ENCODE results near the gene NAA25. TPM values are rescaled to one million over a fixed set of nuclear protein-coding genes. Genes with fewer than 3 reads are reported as not detected.
"Not testable (repeated sequence)": the region's sequence is repeated elsewhere in the genome, so short reads cannot be mapped to it uniquely, and the experiment has no call there.

The NAA25 gene
- polyA plus RNA-seq, 1 donor from 2014 or later = 15.0 TPM

- H3K4me1 Mint-ChIP-seq = peaks cover 0 to 10% (median 9%) of the 10 kb centered on the region in 3 donors
- H3K9me3 Mint-ChIP-seq = no peaks in the 10 kb centered on the region
- H3K4me3 Mint-ChIP-seq = no peak overlapping the region
- H3K27me3 Mint-ChIP-seq = no peaks in the 10 kb centered on the region
- H3K27ac Mint-ChIP-seq = peak overlapping the region in 1 of 3 donors; percentile 2
- peaks cover 8% of the 10 kb centered on the region for H3K36me3 Mint-ChIP-seq
Observed at GRCh38 chr12:112046003-112046402, 62.6 kb downstream of the NAA25 start.

- H3K4me3 Mint-ChIP-seq, H3K27ac Mint-ChIP-seq: not testable (repeated sequence)
Observed at GRCh38 chr12:112036614-112037013, 72.0 kb downstream of the NAA25 start.

DNA sequence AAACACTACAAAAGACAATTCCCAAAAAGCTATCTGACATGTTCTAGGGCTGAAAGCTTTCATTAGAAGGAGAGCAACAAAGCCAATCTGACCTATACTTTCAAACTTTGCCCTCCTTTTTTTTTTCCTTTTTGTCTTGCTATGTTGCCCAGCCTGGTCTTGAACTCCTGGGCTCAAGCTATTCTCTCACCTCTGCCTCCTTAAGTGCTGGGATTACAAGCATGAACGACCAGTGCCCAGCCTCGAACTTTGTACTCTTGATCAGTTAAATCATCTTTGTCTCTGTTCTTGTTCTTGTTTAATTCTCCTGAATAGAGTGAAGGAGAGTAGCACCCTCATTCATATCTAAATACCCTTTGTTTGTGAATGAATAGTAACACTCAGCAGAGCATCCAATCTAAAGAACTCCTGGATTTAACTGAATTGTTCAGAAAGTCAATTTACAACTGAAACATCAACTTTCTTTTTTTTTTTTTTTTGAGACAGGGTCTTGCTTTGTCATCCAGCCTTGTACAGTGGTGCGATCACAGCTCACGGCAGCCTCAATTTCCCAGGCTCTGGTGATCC, 73.3 kb downstream of the NAA25 start:
- Mint-ChIP-seq H3K27ac (no peak overlapping the region), H3K4me1 (peaks cover 0 to 5% (median 4%) of the 10 kb centered on the region in 3 donors), H3K9me3 (no peaks in the 10 kb centered on the region), H3K27me3 (no peaks in the 10 kb centered on the region), H3K4me3 (no peak overlapping the region), H3K36me3 (no peaks in the 10 kb centered on the region)

More at GRCh38 chr12:112036614-112037013, 72.0 kb downstream of the NAA25 start:
- not testable (repeated sequence) for H3K27me3 Mint-ChIP-seq, H3K36me3 Mint-ChIP-seq, H3K4me1 Mint-ChIP-seq, H3K9me3 Mint-ChIP-seq

DNA sequence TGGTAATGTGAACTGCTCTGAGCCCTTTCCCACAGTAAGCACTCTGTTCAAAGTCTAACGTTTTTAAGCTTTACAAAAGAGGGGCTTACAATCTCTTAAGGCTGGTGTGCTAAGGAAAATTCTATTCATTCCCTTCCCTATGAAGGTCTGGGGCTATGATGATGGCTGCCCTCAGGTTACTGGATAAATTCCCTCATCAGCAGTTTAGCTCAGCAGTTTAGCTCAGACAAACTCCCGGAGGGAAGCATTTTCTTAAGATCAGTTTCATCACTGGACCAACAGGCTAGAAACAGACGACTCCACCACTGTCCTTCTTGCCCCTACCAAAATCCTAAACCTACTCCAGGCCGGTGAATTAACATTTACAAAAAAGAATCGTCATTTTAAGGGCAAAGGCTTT, 76.3 kb downstream of the NAA25 start:
- Mint-ChIP-seq H3K4me3 (no peak overlapping the region), H3K9me3 (no peaks in the 10 kb centered on the region), H3K27me3 (no peaks in the 10 kb centered on the region), H3K4me1 (peaks cover 10 to 16% (median 13%) of the 10 kb centered on the region in 3 donors), H3K27ac (no peak overlapping the region), H3K36me3 (no peaks in the 10 kb centered on the region)

- H3K36me3 Mint-ChIP-seq = no peaks in the 10 kb centered on the region
- no peak overlapping the region for H3K4me3 Mint-ChIP-seq
- H3K27me3 Mint-ChIP-seq = no peaks in the 10 kb centered on the region
- peaks cover 13 to 17% (median 13%) of the 10 kb centered on the region in 3 donors for H3K4me1 Mint-ChIP-seq
- H3K27ac Mint-ChIP-seq = peak overlapping the region in 1 of 3 donors; percentile 79
- H3K9me3 Mint-ChIP-seq = no peaks in the 10 kb centered on the region
Observed at GRCh38 chr12:112031472-112031871, 77.1 kb downstream of the NAA25 start.

DNA sequence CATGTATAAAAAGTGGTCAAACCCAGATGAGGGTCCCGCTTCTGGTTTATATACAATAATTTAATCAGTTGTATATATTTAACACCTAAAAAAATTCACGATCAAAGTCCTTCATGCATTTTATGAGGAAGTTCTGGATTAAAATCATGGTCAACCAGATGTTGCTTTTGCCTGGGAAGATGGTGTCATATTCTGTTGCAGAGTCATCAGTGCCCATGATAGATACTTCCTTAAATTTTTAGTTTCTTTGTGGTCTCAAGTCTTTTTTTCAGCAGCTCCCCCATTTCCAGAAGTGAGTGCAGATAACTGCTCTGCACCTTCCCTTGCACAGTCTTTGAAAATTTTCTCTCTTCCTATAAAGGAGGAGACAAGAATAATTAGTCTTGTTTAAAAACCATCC, 79.3 kb downstream of the NAA25 start:
- H3K36me3 Mint-ChIP-seq = no peaks in the 10 kb centered on the region
- no peaks in the 10 kb centered on the region for H3K27me3 Mint-ChIP-seq
- H3K4me1 Mint-ChIP-seq = peaks cover 21 to 24% (median 23%) of the 10 kb centered on the region in 3 donors

DNA sequence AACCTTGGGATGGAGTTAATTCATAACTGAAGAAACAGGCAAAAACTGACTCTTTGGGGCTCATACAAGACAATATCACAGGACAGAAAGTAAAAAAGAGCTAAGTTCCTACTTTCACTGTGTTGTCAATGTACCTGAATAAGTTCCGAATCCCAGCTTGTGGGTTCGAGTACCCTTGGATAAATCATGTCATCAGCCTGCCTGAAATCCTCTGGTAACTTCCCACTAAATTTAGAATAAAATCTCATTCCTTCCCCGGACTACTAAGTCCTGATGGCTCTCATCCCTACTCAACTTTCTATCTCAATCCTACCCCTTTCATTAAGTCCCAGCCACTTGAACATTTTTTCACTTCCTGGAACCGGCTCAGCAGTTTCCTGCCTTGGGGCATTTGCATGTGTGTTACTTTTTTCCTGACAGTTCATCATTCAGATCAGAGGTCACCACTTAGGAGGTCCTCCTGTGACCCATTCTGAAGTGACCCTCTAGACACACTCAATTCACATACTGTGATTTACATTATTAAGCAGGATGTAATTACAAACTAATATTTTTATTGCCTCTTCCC, 82.7 kb downstream of the NAA25 start:
- peak overlapping the region in 3 of 4 donors; percentile 7 to 77 (median 27) for H3K4me3 Mint-ChIP-seq
- no peaks in the 10 kb centered on the region for H3K36me3 Mint-ChIP-seq

More for the DNA sequence above, 79.3 kb downstream of the NAA25 start:
- H3K4me3 Mint-ChIP-seq = no peak overlapping the region
- H3K27ac Mint-ChIP-seq = no peak overlapping the region
- H3K9me3 Mint-ChIP-seq = no peaks in the 10 kb centered on the region

DNA sequence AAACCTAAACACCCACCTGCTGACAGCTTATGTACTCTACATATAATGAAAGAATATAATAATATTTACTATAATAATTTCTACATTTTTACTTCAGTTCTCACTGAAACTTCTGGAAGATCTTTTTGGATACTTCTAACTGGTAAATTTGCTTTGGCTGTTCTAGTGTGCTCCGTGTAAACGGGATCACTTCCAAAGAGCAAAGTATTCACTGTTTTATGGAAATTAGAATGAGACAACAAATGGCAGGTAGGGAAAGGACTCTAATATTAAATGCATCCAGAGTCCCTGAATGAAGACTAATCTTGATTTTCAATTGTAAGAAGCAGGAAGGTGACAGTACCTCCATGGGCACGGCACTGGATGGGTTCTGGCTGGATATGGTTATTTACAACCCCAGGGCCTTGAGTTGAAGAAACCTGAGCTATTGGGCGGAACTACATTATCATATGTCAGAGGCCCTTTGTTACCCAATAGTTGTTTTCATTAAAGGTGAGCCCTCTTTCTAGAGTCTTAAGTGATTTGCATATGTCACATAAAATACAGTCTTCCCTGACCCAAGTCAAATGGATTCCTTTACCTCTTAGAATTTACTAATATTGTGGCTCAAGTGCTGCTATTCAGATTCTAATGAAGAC, 84.7 kb downstream of the NAA25 start:
- H3K27me3 Mint-ChIP-seq = no peaks in the 10 kb centered on the region
- no peak overlapping the region for H3K27ac Mint-ChIP-seq
- H3K9me3 Mint-ChIP-seq = no peaks in the 10 kb centered on the region
- H3K4me3 Mint-ChIP-seq = no peak overlapping the region
- H3K4me1 Mint-ChIP-seq = peaks cover 24 to 30% (median 28%) of the 10 kb centered on the region in 3 donors
- H3K36me3 Mint-ChIP-seq = no peaks in the 10 kb centered on the region

More for the DNA sequence above, 82.7 kb downstream of the NAA25 start:
- H3K9me3 Mint-ChIP-seq = no peaks in the 10 kb centered on the region
- peaks cover 22 to 31% (median 29%) of the 10 kb centered on the region in 3 donors for H3K4me1 Mint-ChIP-seq
- H3K27me3 Mint-ChIP-seq = no peaks in the 10 kb centered on the region
- peak overlapping the region in 2 of 3 donors; percentile 87 to 93 for H3K27ac Mint-ChIP-seq

GRCh38 chr12:112022241-112023016, 86.2 kb downstream of the NAA25 start:
- Mint-ChIP-seq H3K27ac (peak overlapping the region; percentile 21 to 81 (median 73)), H3K4me1 (peaks cover 26 to 36% (median 28%) of the 10 kb centered on the region in 3 donors), H3K27me3 (no peaks in the 10 kb centered on the region), H3K36me3 (peaks cover 4% of the 10 kb centered on the region), H3K4me3 (peak overlapping the region in 2 of 4 donors; percentile 58 to 68), H3K9me3 (no peaks in the 10 kb centered on the region)

DNA sequence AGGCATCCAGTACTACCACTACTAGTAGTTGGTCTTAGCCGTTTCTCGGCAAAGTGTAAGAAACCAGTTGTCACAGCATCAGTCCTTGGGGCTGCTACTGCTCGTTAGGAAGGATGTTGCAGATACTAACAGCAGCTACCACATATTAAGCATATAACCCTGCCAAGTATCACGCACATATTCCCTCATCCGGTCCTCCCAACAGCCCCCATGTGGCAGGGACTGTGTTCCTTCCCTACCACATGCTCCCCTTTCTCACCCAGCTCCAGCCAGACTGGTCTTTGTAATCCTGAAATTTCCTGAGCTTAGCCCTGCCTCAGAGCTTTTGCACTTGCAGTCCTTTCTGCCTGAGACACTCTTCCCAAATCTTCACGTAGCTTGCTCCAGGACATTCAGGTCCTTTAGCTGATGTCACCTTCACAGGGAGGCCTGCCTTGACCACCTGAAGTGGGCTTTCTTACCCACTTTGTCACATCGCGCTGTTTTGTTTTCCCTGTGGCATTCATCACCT, 87.6 kb downstream of the NAA25 start:
- H3K36me3 Mint-ChIP-seq = peaks cover 9% of the 10 kb centered on the region
- no peak overlapping the region for H3K27ac Mint-ChIP-seq

GRCh38 chr12:112018571-112019237, 89.9 kb downstream of the NAA25 start:
- Mint-ChIP-seq H3K36me3 (peaks cover 16% of the 10 kb centered on the region), H3K4me1 (peaks cover 27 to 45% (median 31%) of the 10 kb centered on the region in 3 donors), H3K4me3 (peak overlapping the region in 1 of 4 donors; percentile 28), H3K27ac (peak overlapping the region; percentile 24 to 84 (median 83)), H3K27me3 (no peaks in the 10 kb centered on the region), H3K9me3 (peaks cover 0 to 5% (median 0%) of the 10 kb centered on the region in 3 donors)

More for the DNA sequence above, 87.6 kb downstream of the NAA25 start:
- no peaks in the 10 kb centered on the region for H3K27me3 Mint-ChIP-seq
- H3K9me3 Mint-ChIP-seq = peaks cover 0 to 2% (median 0%) of the 10 kb centered on the region in 3 donors
- peaks cover 21 to 42% (median 24%) of the 10 kb centered on the region in 3 donors for H3K4me1 Mint-ChIP-seq
- no peak overlapping the region for H3K4me3 Mint-ChIP-seq

DNA sequence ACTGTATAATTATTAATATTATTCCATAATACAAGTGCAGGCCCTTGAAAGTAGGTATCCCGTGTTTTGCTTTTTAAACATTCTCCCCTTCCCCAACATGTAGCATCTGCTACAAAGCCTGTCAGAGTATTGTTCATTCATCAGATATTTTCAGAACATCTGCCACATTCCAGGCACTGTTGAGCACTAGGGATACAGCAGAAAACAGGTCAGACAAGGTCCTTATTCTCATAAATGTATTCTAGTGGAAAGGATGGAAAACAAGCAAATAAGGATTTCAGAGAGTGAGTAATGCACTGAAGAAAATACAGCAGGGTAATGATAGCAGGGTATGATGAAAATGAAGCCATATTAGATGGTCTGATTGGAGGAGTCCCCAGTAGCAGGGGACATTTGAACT, 91.5 kb downstream of the NAA25 start:
- Mint-ChIP-seq H3K9me3 (peaks cover 0 to 5% (median 0%) of the 10 kb centered on the region in 3 donors), H3K27ac (peak overlapping the region in 2 of 3 donors; percentile 3 to 40), H3K27me3 (no peaks in the 10 kb centered on the region)

DNA sequence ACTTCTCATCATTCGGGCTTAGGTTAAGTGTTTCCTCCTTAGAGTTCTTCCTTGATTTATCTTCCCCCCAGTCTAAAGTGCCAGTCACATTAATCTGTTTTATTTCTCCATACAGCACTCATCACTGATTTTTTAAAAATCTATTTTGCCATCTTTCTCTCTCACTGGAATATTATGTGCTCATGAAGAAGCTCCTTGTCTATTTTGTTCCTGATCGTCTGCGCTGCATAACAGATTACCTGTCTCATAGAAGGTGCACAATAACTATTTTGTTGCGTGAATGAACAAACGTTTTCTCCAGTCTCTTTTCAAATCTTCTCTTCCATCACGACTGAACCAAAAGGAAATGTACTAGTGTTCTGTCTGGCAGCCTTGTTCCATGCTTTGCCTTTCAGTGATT, 92.6 kb downstream of the NAA25 start:
- Mint-ChIP-seq H3K36me3 (peaks cover 18% of the 10 kb centered on the region), H3K9me3 (peaks cover 0 to 5% (median 0%) of the 10 kb centered on the region in 3 donors), H3K27ac (peak overlapping the region; percentile 14 to 66 (median 48)), H3K4me3 (peak overlapping the region in 3 of 4 donors; percentile 44 to 80 (median 77)), H3K27me3 (no peaks in the 10 kb centered on the region), H3K4me1 (peaks cover 31 to 50% (median 43%) of the 10 kb centered on the region in 3 donors)

More for the DNA sequence above, 91.5 kb downstream of the NAA25 start:
- no peak overlapping the region for H3K4me3 Mint-ChIP-seq
- H3K36me3 Mint-ChIP-seq = peaks cover 17% of the 10 kb centered on the region
- peaks cover 30 to 42% (median 35%) of the 10 kb centered on the region in 3 donors for H3K4me1 Mint-ChIP-seq

Data from IgD-negative memory B cell (primary cell).